HL-60/S4 treated with retinoic acid at 250 ng/mL for 4 days and 3 days (cell line): ENCODE measurements around the gene PRKD1.
"Not testable (repeated sequence)": the region's sequence is repeated elsewhere in the genome, so short reads cannot be mapped to it uniquely, and the experiment has no call there.

Experiments
- in situ Hi-C: fragments of 300-500 bp; cut with MboI; formaldehyde crosslinking; loops from 2 replicates; pipeline ENCODE4 v1.7.0; 2022; ENCODE audit warnings: low sequenced_read_pairs

PRKD1 gene

DNA sequence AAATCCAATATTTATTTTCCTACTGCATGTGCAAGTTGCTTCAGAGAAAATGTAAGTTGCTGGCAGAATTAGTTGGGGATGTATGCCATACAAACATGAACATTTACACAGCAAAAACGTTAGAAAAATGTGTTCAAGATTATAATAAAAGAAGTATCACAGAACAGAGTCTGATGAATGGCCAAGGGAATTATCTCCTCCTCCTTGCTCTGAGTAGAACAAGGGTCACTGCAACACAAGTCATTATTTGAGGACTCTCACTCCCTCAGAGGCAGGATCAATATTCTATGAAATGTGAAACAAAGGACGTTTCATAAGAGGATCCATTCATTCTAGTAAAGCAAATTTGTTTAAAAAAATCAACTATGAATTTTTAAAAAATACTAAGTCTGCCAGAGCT is 177.8 kb downstream of the PRKD1 start:
- in situ Hi-C loops, result no loop called here

DNA sequence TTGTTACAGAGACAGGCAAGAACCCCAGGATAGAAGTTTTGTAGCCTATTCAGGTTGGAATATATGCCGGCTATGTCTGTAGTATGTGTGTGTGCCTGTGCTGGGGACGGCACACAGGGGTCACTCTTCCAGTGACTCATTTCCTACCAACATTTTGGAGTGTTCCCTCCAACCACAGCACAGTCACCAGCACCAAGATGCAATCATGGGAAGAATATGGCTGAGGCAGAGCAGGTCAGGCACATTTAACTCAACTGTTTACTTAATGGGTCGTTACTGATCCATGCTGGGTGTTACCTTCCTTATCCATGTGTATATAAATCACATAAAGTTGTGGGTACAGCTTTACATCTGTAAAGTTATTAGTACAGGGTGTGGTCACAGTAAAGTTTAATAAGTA is 178.3 kb downstream of the PRKD1 start:
- in situ Hi-C loops, result no loop called here

DNA sequence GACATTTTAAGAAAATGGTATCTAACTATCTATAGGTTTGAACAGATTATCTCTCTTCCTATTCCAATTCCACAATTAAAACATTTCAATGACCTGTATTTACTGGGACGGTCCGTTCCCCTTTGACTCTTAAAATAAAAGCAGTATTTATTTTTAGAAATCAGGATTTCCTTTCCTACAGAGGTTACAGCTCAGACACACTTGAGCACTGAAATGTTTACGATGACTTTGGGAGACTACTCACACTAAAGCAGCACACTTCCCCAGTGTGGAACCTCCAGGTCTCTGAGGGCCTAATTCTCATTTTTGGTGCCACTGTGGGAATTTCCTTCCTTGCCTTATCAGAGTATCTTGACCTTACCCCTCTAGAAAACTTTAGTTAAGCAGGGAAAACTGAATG is 181.8 kb downstream of the PRKD1 start:
- in situ Hi-C loops, result no loop called here

DNA sequence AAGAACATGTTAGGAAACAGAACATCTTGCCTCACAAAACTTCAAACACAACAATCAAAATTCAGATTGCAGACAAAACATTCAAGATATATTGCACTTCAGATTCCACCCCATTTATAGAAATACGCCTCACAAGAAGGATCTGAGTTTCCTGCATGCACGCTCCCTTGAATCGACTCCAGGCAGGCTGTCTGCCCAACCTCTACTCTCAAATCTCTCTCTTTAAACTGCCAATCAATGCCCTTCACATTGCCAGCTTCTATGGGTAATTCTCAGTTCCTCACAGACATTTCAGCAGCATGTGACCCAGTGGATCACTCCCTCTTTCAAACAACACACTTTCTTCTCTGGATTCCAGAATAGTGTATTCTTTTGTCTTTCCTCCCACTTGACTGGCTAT is 184.1 kb downstream of the PRKD1 start:
- in situ Hi-C loops, result no loop called here

DNA sequence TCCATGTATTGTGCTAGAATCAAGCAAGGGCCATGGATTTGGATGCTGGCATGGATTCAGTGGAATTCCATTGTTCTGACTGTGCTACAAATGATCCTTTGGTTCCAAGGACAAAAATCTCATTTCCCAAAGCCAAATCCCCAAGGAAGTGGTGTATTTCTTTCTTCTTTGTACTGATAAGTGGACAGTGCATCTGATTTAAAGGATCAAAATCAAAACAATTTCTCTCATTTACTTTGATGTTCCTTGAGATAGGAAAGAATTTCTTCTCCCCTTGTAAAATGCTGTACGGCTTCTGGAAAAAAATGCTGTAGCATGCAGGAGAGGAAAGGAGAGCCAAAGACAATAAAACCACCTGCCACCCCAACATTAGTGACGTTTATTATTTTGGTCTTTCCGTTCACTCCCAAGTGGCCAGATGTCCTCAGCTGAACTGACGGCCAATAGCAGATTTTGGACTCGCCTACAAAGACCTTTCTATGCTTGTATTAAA is 185.7 kb downstream of the PRKD1 start:
- in situ Hi-C loops, result no loop called here

DNA sequence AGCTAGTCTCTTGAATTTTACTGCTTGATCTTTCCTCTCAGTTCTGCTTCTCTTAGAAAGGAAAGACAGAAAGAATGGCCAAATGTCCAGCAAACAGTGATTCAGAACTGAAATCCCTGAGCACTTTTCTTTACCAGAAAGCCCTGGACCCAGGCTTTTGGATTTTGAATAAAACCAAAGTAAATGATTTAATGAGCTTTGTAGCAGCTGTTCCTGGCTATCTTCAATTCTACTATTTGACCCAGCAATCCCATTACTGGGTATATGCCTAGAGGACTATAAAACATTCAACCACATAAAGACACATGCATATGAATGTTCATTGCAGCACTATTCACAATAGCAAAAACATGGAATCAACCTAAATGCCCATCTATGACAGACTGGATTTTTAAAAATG is 187.2 kb downstream of the PRKD1 start:
- in situ Hi-C loops, result no loop called here

DNA sequence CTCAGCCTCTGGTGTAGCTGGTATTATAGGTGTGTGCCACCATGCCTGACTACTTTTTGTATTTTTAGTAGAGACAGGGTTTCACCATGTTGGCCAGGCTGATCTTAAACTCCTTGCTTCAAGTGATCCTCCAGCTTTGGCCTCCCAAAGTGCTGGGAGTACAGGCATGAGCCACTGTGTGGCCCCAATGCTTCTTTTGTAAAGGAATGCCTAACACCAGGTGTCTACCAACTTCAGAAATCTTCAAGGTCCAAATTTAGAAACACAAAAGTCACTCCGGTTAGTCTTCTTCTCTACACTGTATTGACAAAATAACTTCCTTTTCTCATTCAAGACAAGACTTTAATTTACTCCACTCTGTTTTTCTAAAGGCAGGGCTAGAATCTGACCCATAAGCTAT is 188.7 kb downstream of the PRKD1 start:
- in situ Hi-C loops, result no loop called here

DNA sequence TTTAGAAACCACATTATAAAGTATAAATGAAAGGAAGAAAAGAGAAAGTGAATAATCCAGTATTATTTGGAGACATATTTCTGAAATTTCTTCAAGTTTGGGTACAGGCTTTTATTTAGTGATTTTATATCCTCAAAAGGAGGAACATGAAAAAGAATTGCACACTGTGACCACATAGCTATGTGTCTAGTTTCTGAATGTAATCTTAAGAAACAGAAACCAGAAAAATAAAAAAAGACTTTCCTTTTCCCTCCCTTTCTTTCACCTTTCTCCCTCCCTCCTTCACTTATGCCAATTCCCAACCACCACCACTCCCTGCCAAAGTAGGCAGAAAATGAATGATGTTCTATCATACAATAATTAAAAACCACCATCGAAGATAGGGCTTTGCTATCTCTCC is 189.6 kb downstream of the PRKD1 start:
- in situ Hi-C loops, result no loop called here

DNA sequence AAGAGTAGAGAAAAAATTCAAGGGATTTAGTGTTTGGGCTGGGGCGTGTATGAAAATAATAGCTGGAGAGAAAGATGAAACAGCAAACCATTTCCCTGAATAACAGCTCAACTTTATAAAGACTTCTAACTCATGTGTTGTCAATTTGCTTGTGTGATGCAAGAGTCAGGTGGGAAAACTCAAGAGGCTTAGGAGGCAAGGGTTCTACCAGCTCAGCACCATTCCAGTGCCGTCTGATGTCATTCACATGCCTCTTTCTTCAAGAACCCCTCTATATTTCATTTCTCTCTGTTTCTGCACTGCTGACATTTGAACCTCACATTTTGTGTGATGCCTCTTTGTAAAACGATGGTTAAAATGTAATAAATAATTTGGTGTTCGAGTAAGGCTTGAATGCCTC is 192.2 kb downstream of the PRKD1 start:
- in situ Hi-C loops, result no loop called here

DNA sequence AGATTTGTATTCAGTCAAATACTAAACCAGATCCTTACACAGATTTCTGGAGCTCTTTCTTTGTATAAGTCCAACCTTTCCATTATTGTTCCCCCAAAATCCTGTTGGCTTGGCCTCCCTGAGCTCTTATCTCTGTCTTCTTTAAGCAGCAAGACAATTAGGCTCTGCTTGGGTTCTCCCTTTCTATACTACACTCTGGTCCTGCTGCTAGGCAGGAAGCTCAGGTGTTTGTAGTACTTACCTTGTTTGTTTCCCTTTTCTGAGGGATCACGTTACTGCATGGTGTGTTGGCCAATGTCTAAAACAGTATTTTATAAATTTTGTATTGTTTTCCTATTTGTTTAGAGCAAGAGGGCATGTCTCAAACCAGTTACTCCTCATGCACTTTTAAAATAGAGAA is 192.9 kb downstream of the PRKD1 start:
- in situ Hi-C loops, result no loop called here

DNA sequence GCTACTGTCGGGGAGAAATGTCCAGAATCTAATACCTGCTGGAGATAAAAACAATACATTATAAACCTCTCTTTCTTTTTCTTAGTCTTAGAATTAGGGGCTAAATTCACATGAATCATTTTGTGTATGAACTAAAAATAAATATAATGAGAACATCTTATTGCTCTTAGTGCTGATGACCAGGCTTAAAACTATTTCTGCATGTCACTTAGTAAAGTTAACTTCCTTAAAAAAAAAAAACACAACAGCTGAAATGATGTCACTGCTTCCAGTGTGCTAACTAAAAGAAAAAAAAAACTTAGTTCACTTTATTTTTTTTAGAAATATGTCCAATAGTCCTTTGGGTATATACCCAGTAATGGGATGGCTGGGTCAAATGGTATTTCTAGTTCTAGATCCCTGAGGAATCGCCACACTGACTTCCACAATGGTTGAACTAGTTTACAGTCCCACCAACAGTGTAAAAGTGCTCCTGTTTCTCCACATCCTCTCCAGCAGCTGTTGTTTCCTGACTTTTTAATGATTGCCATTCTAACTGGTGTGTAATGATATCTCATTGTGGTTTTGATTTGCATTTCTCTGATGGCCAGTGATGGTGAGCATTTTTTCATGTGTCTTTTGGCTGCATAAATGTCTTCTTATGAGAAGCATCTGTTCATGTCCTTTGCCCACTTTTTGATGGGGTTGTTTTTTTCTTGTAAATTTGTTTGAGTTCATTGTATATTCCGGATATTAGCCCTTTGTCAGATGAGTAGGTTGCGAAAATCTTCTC is 200.9 kb downstream of the PRKD1 start:
- in situ Hi-C loops, result not testable (repeated sequence)

DNA sequence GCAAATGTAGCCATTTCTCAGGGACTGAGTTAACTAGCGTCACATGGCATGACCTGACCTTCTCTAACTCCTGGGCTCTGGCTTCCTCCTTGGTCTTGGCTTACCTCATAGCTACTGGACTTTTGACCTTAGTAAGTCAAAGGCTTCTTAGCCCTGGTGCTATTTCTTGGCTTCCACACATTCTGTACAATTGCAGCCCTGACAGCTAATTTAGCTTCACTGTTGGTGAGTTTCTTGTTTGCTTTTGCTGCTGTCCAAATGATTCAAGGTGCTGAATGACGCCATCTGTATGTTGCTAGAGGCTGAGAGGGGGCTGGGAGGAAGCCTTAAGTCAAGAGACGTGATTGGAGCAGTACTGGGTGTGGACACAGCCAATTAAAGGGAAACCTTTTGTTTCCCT is 202.7 kb downstream of the PRKD1 start:
- in situ Hi-C loops, result no loop called here

DNA sequence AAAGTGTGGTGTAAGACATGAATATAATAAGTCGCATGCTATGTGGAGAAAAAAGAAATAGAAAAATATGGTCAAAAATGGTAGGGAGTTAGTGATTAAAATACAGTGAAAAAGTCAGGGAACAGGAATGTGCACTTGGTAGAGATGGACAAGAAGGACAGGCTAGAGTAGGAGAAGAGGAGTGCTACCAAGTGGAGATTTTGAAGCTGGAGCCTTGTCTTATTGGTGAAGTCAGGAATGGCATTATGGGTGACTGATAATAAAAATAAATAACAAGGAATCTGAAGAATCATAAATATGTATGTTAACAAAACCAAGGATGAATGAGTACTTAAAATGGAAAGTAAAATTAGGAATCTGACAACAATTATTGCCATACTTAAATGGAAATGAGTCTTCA is 204.8 kb downstream of the PRKD1 start:
- in situ Hi-C loops, result no loop called here

DNA sequence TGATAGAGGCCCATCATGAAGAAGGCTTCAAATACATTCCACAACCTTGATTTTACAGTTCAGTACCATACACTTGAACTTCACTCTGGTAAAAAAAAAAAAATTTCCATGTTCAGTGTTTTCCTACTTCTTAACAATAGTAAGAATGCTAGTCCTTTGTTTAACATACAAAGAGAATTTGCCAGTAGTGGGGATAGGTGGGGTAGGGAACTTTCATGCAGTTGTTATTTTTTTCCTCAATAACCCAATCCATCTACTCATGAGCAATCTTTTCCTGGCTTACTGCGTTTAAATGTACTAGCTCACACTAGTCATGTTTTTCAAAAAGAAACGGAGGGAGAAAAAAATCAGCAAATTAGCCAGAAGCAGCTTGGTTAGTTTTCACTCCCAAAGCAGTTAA is 206.1 kb downstream of the PRKD1 start:
- in situ Hi-C loops, result no loop called here

DNA sequence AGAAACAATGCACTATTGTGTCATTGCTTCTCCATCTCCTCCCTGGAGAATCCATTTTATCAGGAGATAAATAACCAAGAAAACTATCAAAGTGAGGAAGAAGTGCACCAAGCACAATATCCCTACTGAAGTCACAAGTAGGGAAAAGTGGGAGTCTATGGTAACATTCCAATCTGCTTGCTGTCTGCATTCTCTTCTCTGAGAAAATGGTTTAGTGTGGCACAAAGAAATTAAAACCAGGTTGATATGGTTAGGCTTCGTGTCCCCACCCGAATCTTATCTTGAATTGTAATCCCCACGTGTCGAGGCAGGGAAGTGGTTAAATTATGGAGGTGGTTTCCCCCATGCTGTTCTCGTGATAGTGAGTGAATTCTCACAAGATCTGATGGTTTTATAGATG is 209.7 kb downstream of the PRKD1 start:
- in situ Hi-C loops, result no loop called here

DNA sequence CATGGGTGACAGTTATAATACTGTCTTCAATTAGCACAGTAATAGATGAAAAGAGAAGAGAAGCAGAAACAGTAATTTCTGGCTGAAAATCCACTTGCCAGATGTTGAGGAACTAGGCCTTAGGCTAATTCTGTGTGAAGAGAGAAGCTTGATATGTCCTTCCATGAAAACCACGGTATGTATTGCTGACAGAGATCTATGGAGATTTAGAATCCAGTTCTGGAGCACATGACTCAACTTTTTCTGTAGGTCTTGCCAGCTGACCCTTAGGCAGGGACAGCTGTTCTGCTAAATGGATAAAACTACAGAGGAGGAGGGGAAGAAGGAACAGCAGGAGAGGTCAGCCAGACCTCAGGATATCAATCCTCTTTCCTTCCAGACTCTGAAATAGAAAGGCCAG is 211.5 kb downstream of the PRKD1 start:
- in situ Hi-C loops, result no loop called here

DNA sequence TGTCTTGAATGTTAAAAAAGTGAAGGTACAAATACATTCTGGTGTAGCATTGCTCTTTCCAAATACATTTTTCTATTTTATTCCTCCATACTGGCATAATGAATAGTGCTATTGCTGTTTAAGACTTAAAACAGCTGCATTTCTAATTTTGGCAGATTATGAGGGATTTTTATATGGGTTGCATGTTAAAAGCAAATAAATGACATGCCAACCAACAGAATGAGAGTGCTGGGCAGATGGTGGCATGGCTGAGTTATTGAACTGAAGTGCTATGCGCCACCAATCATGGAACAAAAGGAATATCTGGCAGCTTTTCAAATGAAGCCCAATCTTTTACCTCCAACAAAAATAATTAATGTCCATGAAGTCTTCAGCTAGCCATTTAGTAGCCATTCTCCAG is 215.0 kb downstream of the PRKD1 start:
- in situ Hi-C loops, result no loop called here

DNA sequence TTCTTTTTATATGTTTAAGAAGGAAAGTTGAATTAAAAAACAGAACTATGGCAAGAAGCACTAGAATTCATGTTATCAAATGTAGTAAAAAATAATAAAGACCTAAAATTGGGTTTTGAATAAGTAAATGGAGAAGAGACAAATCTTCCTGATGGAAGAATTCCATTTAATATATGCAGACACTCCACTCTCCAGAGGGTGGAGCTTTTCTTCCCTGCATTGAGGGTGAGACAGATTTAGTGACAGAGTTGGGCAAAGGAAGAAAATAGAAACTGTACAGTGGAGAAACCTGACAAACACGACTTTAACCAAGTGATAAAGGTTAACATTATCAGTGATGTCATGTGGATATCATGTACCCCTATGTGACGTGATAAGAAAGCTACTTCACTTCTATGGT is 217.6 kb downstream of the PRKD1 start:
- in situ Hi-C loops, result no loop called here

DNA sequence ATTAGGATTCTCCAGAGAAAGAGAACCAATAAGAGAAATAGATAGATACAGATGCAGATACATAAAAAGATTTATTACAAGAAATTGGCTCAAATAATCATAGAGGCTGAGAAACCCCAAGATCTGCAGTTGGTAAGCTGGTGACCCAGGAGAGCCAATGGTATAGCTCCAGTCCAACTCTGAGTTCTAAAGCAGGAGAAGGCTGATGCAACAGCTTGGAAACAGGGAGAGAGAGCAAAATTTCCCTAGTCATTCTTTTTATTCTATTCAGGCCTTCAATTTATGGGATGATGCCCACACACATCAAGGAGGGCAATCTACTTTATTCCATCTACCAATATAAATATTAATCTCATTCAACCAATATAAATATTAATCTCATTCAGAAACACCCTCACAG is 218.2 kb downstream of the PRKD1 start:
- in situ Hi-C loops, result no loop called here

DNA sequence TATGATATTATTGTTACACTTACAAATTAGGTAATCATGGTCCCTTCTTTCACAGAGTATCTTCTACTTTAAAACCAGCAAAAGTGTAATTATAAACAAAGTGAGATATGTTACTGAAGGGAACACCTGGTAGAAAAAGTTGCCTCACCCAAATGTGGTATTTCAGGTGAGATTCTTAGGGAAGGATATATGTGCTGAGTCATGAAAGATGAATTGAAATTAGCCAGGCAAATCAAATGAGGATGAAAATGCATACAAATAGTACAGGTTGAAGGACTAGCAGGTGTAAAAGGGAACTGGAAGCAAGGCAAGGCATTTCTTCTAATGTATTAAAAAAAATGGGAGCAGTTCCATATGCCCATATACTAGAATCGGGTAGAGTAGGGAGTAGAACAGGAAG is 220.9 kb downstream of the PRKD1 start:
- in situ Hi-C loops, result no loop called here

DNA sequence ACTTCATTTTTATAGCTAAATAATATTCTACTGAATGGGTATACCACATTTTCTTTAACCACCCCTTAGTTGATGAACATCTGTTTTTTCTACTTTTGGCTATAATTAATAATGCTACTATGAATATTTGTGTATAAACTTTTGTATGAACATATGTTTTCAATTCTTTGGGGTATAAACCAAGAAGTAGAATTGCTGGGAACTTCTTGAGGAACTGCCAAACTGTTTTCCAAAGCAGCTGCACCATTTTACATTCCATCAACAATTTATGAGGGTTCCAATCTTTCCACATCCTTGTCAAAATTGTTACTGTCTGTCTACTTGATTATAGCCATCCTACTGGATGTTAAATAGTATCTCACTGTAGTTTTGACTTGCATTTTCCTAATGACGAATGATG is 221.8 kb downstream of the PRKD1 start:
- in situ Hi-C loops, result no loop called here

DNA sequence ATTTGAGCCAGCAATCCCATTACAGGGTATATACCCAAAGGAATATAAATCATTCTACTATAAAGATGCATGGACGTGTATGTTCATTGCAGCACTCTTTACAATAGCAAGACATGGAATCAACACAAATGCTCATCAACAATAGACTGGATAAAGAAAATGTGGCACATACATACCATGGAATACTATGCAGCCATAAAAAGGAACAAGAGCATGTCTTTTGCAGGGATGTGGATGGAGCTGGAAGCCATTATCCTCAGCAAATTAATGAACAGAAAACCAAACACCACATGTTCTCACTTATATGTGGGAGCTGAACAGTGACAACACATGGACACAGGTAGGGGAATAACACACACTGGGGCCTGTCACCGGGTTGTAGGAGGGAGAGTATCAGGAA is 238.1 kb downstream of the PRKD1 start:
- in situ Hi-C loops, result not testable (repeated sequence)

DNA sequence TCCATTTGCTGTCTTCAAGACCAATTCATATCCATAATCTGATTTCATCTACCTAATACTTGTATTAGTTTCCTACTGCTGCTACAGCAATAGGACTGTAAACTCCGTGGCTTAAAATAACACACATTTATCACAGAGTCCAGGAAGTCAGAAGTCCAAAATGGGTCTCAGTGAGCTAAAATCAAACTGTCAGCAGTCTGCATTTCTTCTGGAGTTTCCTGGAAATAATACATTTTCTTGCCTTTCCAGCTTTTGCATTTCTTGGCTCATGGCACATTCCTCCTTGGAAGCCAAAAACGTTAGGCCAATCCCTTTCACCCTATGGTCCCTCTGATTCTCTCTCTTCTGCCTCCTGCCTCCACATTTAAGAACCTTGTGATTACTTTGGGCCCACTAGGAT is 239.8 kb downstream of the PRKD1 start:
- in situ Hi-C loops, result no loop called here
